AG04449 (cell line): Measurements from ENCODE around the gene DENND4C.
"Not testable (repeated sequence)": the region's sequence is repeated elsewhere in the genome, so short reads cannot be mapped to it uniquely, and the experiment has no call there.

ENCODE experiments used
- CTCF ChIA-PET: fragments of 350-600 bp; formaldehyde crosslinking; extraction: SDS; loops from one replicate; lab custom pipeline; 2021; ENCODE audit warnings: antibody characterized with exemption; lab: Yijun Ruan, JAX
- POLR2A ChIA-PET: fragments of 400-600, 350-600 bp; formaldehyde crosslinking; extraction: SDS; loops from one replicate; lab custom pipeline; 2020; ENCODE audit warnings: antibody characterized with exemption, inconsistent platforms; lab: Yijun Ruan, JAX
- DNase-seq: peaks from one replicate; pipeline ENCODE4 v3.0.0-alpha.2; 2010; ENCODE audit warnings: low read depth, low spot score
- H3K4me3 ChIP-seq: 2 replicates; pipeline ENCODE4 v1.5.1; 2011; ENCODE audit warnings: low read depth, mild to moderate bottlenecking, control low read depth, low read length
- CTCF ChIP-seq: IDR thresholded peaks from one replicate; pipeline ENCODE4 v1.5.1; 2011; ENCODE audit warnings: mild to moderate bottlenecking, moderate library complexity, low read length, control low read depth, inconsistent platforms; ENCODE audit not compliant: insufficient read depth; ENCODE audit errors: missing control alignments

The DENND4C gene

GRCh38 chr9:19381656-19382055 lies 151.2 kb downstream of the DENND4C start:
- TF ChIP-seq CTCF, result no peak
- POLR2A ChIA-PET, result interaction anchor here (0.6 to 1.0 kb wide), 2 partner anchors 9 to 28 kb away, joined by 3 read pairs; partner anchors contain the start of gene ACER2
- H3K4me3 ChIP-seq, result no peak overlapping the region
- no peak for DNase-seq
- CTCF ChIA-PET, result no interaction called here

GRCh38 chr9:19385212-19385611 lies 154.7 kb downstream of the DENND4C start:
- H3K4me3 ChIP-seq, POLR2A ChIA-PET, DNase-seq: not testable (repeated sequence)
- CTCF ChIA-PET, result interaction anchor here (1.0 kb wide), 1 partner anchor 79 kb away, joined by 6 read pairs; no protein-coding TSS in a partner anchor

GRCh38 chr9:19385786-19386501 lies 155.5 kb downstream of the DENND4C start:
- ChIA-PET CTCF (interaction anchor here (1.0 kb wide), 1 partner anchor 79 kb away, joined by 6 read pairs; no protein-coding TSS in a partner anchor), POLR2A (no interaction called here)
- no peak for TF ChIP-seq CTCF

GRCh38 chr9:19386502-19387044 lies 156.1 kb downstream of the DENND4C start:
- no peak for DNase-seq
- ChIA-PET POLR2A (no interaction called here), CTCF (no interaction called here)
- no peak overlapping the region for H3K4me3 ChIP-seq
- TF ChIP-seq CTCF, result no peak

More at GRCh38 chr9:19385786-19386501, 155.5 kb downstream of the DENND4C start:
- DNase-seq, result no peak
- H3K4me3 ChIP-seq, result no peak overlapping the region

GRCh38 chr9:19387317-19387716 lies 156.8 kb downstream of the DENND4C start:
- POLR2A ChIA-PET, result no interaction called here
- CTCF ChIA-PET, result no interaction called here
- H3K4me3 ChIP-seq, result no peak overlapping the region
- no peak for DNase-seq
- no peak for TF ChIP-seq CTCF

GRCh38 chr9:19389539-19389938 lies 159.0 kb downstream of the DENND4C start:
- H3K4me3 ChIP-seq, CTCF ChIA-PET, DNase-seq, POLR2A ChIA-PET: not testable (repeated sequence)

- no peak for TF ChIP-seq CTCF
- no peak overlapping the region for H3K4me3 ChIP-seq
- CTCF ChIA-PET, result interaction anchor here (0.6 to 1.5 kb wide), 2 partner anchors 25 to 66 kb away, joined by 3 read pairs; no protein-coding TSS in a partner anchor
- no peak for DNase-seq
- POLR2A ChIA-PET, result no interaction called here
These were observed 167.4 kb downstream of the DENND4C start for GRCh38 chr9:19397845-19398244.

- H3K4me3 ChIP-seq, POLR2A ChIA-PET, CTCF ChIA-PET, DNase-seq: not testable (repeated sequence)
These were observed 172.7 kb downstream of the DENND4C start for GRCh38 chr9:19403231-19403630.
